ENCODE results near the gene PCDHA13. TPM values are rescaled to one million over a fixed set of nuclear protein-coding genes. Genes with fewer than 3 reads are reported as not detected.

Gene PCDHA13
- total RNA-seq, 1 experiment from 2014 or later = 1.0 TPM

GRCh38 chr5:140925806-140926442 lies 44.0 kb downstream of the PCDHA13 start, which contains the start of gene PCDHAC1:
Gene PCDHAC1, plus strand, starts transcription at chr5:140926299. Its CDS starts 594 bp downstream, at chr5:140926893.
- Histone ChIP-seq H3K9ac (ENCODE audit: extremely low read depth, insufficient read length, low read length) (peak within 1 kb of the TSS; percentile 60), H3K79me2 (ENCODE audit: insufficient read depth, low read length) (no peaks in the 10 kb centered on the region), H4K91ac (ENCODE audit: insufficient read length, low read depth, low read length) (no peak within 1 kb of the TSS), H4K5ac (ENCODE audit: insufficient read length, low read depth, low read length) (no peak within 1 kb of the TSS), H2BK12ac (ENCODE audit: insufficient read length, low read depth, low read length) (no peak within 1 kb of the TSS), H4K20me1 (ENCODE audit: control insufficient read depth, insufficient read depth, insufficient read length) (no peaks in the 10 kb centered on the region), H3K27ac (ENCODE audit: insufficient read length, low read depth, low read length) (no peak within 1 kb of the TSS), H2AK5ac (ENCODE audit: insufficient read length, low read length) (no peak within 1 kb of the TSS), H3K23me2 (ENCODE audit: insufficient read length, low read depth, low read length, poor library complexity, severe bottlenecking) (peaks cover 15% of the 10 kb centered on the region), H3T11ph (ENCODE audit: low read length) (no peak within 1 kb of the TSS), H2AFZ (ENCODE audit: low read length) (no peak within 1 kb of the TSS), H2BK120ac (ENCODE audit: low read depth, low read length, poor library complexity, severe bottlenecking) (no peak within 1 kb of the TSS), H3K9me3 (ENCODE audit: control insufficient read depth, low read depth, low read length) (no peaks in the 10 kb centered on the region), H3K4me1 (ENCODE audit: insufficient read depth, low read length) (no peaks in the 10 kb centered on the region), H3K4me2 (ENCODE audit: insufficient read depth, insufficient read length, low read length) (peak within 1 kb of the TSS; percentile 73), H3K27me3 (ENCODE audit: insufficient read depth, low read length) (no peaks in the 10 kb centered on the region; the same call in 1 of the 2 replicates), H3K56ac (ENCODE audit: insufficient read length, low read depth, low read length) (no peak within 1 kb of the TSS), H3K14ac (ENCODE audit: insufficient read depth, low read length) (peak within 1 kb of the TSS; percentile 63; the same call in 1 of the 2 replicates), H2BK15ac (ENCODE audit: low read depth, low read length) (no peak within 1 kb of the TSS), H3K18ac (ENCODE audit: insufficient read length, low read depth, low read length) (no peak within 1 kb of the TSS), H2BK5ac (ENCODE audit: insufficient read length, low read length) (no peak within 1 kb of the TSS), H4K8ac (replicated peaks; ENCODE audit: insufficient read length, low read depth, low read length) (no peak within 1 kb of the TSS), H3K23ac (ENCODE audit: insufficient read length, low read depth, low read length) (no peak within 1 kb of the TSS), H3K4ac (ENCODE audit: low read depth, low read length) (no peak within 1 kb of the TSS), H2BK20ac (ENCODE audit: low read depth, low read length, poor library complexity, severe bottlenecking) (no peak within 1 kb of the TSS), H3K79me1 (ENCODE audit: insufficient read depth, low read depth, low read length, poor library complexity, severe bottlenecking) (no peaks in the 10 kb centered on the region)
- Mint-ChIP-seq H3K27me3 (ENCODE audit: low read depth) (peaks cover 40% of the 10 kb centered on the region), H3K9me3 (no peaks in the 10 kb centered on the region; a peak in 1 of 5 replicates), H3K27ac (peak within 1 kb of the TSS; percentile 35 to 91 (median 70); a peak in 4 of 7 replicates), H3K36me3 (ENCODE audit: insufficient read depth in 1 of 3, low read depth in 3 of 3) (peaks cover 0 to 5% (median 0%) of the 10 kb centered on the region in 3 experiments; a peak in 1 of 7 replicates), H3K4me1 (peaks cover 24 to 30% of the 10 kb centered on the region in 2 experiments), H3K4me3 (peak within 1 kb of the TSS; percentile 82 to 89)
- no CpG with 5 or more reads among the region's 41 CpGs for WGBS (ENCODE audit: extremely low coverage, insufficient read length, low lambda C conversion rate)
- DNase-seq = peak; percentile 79
- no peak for TF ChIP-seq CTCF (conservative IDR thresholded peaks at IDR 0.05)
